A549 (cell line): ENCODE measurements around the gene NSUN5. TPM values are rescaled to one million over a fixed set of nuclear protein-coding genes. Genes with fewer than 3 reads are reported as not detected.

Experiments used
- ATAC-seq, 2 experiments: fragments of 200-7000 bp in 1 of 2; fragments of >200 bp in 1 of 2; cut with Nextera tagmentation in 1 of 2; cut with Tn5 transposase in 1 of 2; 3 replicates each; pipeline versions ENCODE4 v1.8.0 to v1.9.1; 2018 to 2020; ENCODE audit warnings: mild to moderate bottlenecking in 1 of 2, moderate library complexity in 1 of 2
- CTCF ChIA-PET: fragments of 300-600 bp; sonication (Branson Sonifier 250); formaldehyde crosslinking; extraction: SDS; loops from one replicate; lab custom pipeline; 2021; ENCODE audit warnings: antibody characterized with exemption, inconsistent platforms; lab: Yijun Ruan, JAX
- POLR2A ChIA-PET: fragments of 350-600 bp; formaldehyde crosslinking; extraction: SDS; loops from one replicate; lab custom pipeline; 2021; ENCODE audit warnings: antibody characterized with exemption, inconsistent platforms; lab: Yijun Ruan, JAX
- DNase-seq, 2 experiments: peaks; one replicate each; pipeline versions ENCODE4 v3.0.0 to v3.0.0-alpha.2; 2011 to 2016; ENCODE audit warnings: low read depth in 1 of 2, low spot score in 1 of 2
- FAIRE-seq: peaks from 2 replicates; lab custom pipeline; 2011; peaks lifted over from hg19 to GRCh38; lab: Jason Lieb, UNC
- H3K27ac ChIP-seq, 2 experiments: fragments of >200 bp; sonication (Bioruptor Twin); formaldehyde crosslinking; 3 replicates each; pipeline ENCODE4 v1.5.1; 2016 to 2017
- H3K4me1 ChIP-seq: fragments of >200 bp; sonication (Bioruptor Twin); formaldehyde crosslinking; 3 replicates; pipeline ENCODE4 v1.6.1; 2016
- H3K4me2 ChIP-seq: fragments of >200 bp; sonication (Bioruptor Twin); formaldehyde crosslinking; 3 replicates; pipeline ENCODE4 v1.6.1; 2016
- H3K4me3 ChIP-seq: fragments of >200 bp; sonication (Bioruptor Twin); formaldehyde crosslinking; 3 replicates; pipeline ENCODE4 v1.5.1; 2016
- H3K9me3 ChIP-seq: fragments of >200 bp; sonication (Bioruptor Twin); formaldehyde crosslinking; 3 replicates; pipeline ENCODE4 v1.6.1; 2016
- ATOH8 ChIP-seq: fragments of 250-450 bp; sonication (Bioruptor Pico); IDR thresholded peaks from 2 replicates; pipeline ENCODE4 v1.5.0; 2020; ENCODE audit warnings: low read depth, mild to moderate bottlenecking, moderate library complexity
- CBX2 ChIP-seq: fragments of 200-600 bp; sonication (generic); IDR thresholded peaks from 2 replicates; pipeline ENCODE4 v1.6.1; 2016; ENCODE audit warnings: low read depth, mild to moderate bottlenecking, borderline replicate concordance
- CHD4 ChIP-seq: fragments of 200-600 bp; sonication (generic); IDR thresholded peaks from 2 replicates; pipeline ENCODE4 v1.6.1; 2016; ENCODE audit warnings: antibody characterized with exemption, mild to moderate bottlenecking, borderline replicate concordance
- CTCF ChIP-seq: fragments of >200 bp; sonication (Bioruptor Twin); formaldehyde crosslinking; IDR thresholded peaks from 3 replicates; pipeline ENCODE4 v1.5.1; 2016
- E2F6 ChIP-seq: IDR thresholded peaks from 2 replicates; pipeline ENCODE4 v1.6.1; 2012; ENCODE audit warnings: low read depth, borderline replicate concordance
- EHMT2 ChIP-seq: fragments of 200-600 bp; sonication (generic); IDR thresholded peaks from 2 replicates; pipeline ENCODE4 v1.6.1; 2016; ENCODE audit warnings: antibody characterized with exemption, low read depth, mild to moderate bottlenecking, moderate library complexity
- ELK1 ChIP-seq: fragments of 150-350 bp; IDR thresholded peaks from 2 replicates; pipeline ENCODE4 v1.6.1; 2014; ENCODE audit warnings: low read depth, mild to moderate bottlenecking, low read length
- ESRRA ChIP-seq: fragments of 150-350 bp; IDR thresholded peaks from 2 replicates; pipeline ENCODE4 v1.6.1; 2014; ENCODE audit warnings: mild to moderate bottlenecking, low read length, borderline replicate concordance
- FOSL2 ChIP-seq, 2 experiments: fragments of 450-650 bp in 1 of 2; fragments of >200 bp in 1 of 2; sonication (Bioruptor Twin) in 1 of 2; formaldehyde crosslinking; IDR thresholded peaks; 2 replicates each; pipeline versions ENCODE4 v1.5.0 to v1.6.1; 2016 to 2020; ENCODE audit warnings: mild to moderate bottlenecking in 1 of 2, moderate library complexity in 1 of 2
- FOXS1 ChIP-seq: fragments of 250-450 bp; sonication (Bioruptor Pico); IDR thresholded peaks from 2 replicates; pipeline ENCODE4 v1.5.0; 2020; ENCODE audit warnings: mild to moderate bottlenecking, moderate library complexity
- HES2 ChIP-seq: fragments of >200 bp; sonication (Bioruptor Twin); formaldehyde crosslinking; IDR thresholded peaks from 2 replicates; pipeline ENCODE4 v1.6.1; 2016
- HOXB5 ChIP-seq: fragments of 250-450 bp; sonication (Bioruptor Pico); IDR thresholded peaks from 2 replicates; pipeline ENCODE4 v1.5.0; 2020; ENCODE audit warnings: mild to moderate bottlenecking, moderate library complexity
- JUNB ChIP-seq: fragments of >200 bp; sonication (Bioruptor Twin); formaldehyde crosslinking; IDR thresholded peaks from 2 replicates; pipeline ENCODE4 v1.6.1; 2016
- KDM1A ChIP-seq: fragments of 200-600 bp; sonication (generic); IDR thresholded peaks from 2 replicates; pipeline ENCODE4 v1.6.1; 2016; ENCODE audit warnings: low read depth, mild to moderate bottlenecking
- KDM5A ChIP-seq: fragments of 200-600 bp; sonication (generic); IDR thresholded peaks from 2 replicates; pipeline ENCODE4 v1.6.1; 2016; ENCODE audit warnings: antibody characterized with exemption, mild to moderate bottlenecking
- MAZ ChIP-seq: fragments of 150-350 bp; IDR thresholded peaks from 2 replicates; pipeline ENCODE4 v1.6.1; 2014; ENCODE audit warnings: antibody characterized with exemption, low read depth, low read length, borderline replicate concordance
- NPAS2 ChIP-seq: fragments of 250-450 bp; sonication (Bioruptor Pico); IDR thresholded peaks from 2 replicates; pipeline ENCODE4 v1.8.0; 2022; ENCODE audit warnings: mild to moderate bottlenecking, moderate library complexity, borderline replicate concordance
- POLR2A ChIP-seq: IDR thresholded peaks from 2 replicates; pipeline ENCODE4 v1.6.1; 2012; ENCODE audit warnings: mild to moderate bottlenecking, low read length
- POLR2AphosphoS2 ChIP-seq: conservative IDR thresholded peaks from 2 replicates; pipeline ENCODE4 v1.6.1; 2012; ENCODE audit warnings: low read length, improper control_type of control experiment, inconsistent platforms
- RARB ChIP-seq: fragments of 250-450 bp; sonication (Bioruptor Pico); IDR thresholded peaks from 2 replicates; pipeline ENCODE4 v1.8.0; 2021; ENCODE audit warnings: mild to moderate bottlenecking, moderate library complexity
- REST ChIP-seq: fragments of 200-600 bp; sonication (generic); IDR thresholded peaks from 2 replicates; pipeline ENCODE4 v1.6.1; 2016; ENCODE audit warnings: antibody characterized with exemption, mild to moderate bottlenecking, moderate library complexity
- RNF2 ChIP-seq: fragments of 200-600 bp; sonication (generic); IDR thresholded peaks from 2 replicates; pipeline ENCODE4 v1.6.1; 2016; ENCODE audit warnings: low read depth, mild to moderate bottlenecking, antibody characterized with exemption, moderate library complexity, borderline replicate concordance
- SMC3 ChIP-seq: fragments of >200 bp; sonication (Bioruptor Twin); formaldehyde crosslinking; IDR thresholded peaks from 3 replicates; pipeline ENCODE4 v1.6.1; 2018; ENCODE audit warnings: inconsistent platforms
- SREBF2 ChIP-seq: fragments of 450-650 bp; IDR thresholded peaks from 2 replicates; pipeline ENCODE4 v1.6.1; 2014; ENCODE audit warnings: mild to moderate bottlenecking, moderate library complexity
- TFCP2L1 ChIP-seq: fragments of 250-450 bp; sonication (Bioruptor Pico); IDR thresholded peaks from 2 replicates; pipeline ENCODE4 v1.5.0; 2021; ENCODE audit warnings: mild to moderate bottlenecking
- ZC3H11A ChIP-seq: fragments of 450-650 bp; IDR thresholded peaks from 2 replicates; pipeline ENCODE4 v1.6.1; 2014; ENCODE audit warnings: antibody characterized with exemption, mild to moderate bottlenecking
- ZFP36 ChIP-seq: fragments of 450-650 bp; IDR thresholded peaks from 2 replicates; pipeline ENCODE4 v1.6.1; 2014; ENCODE audit warnings: borderline replicate concordance; ENCODE audit not compliant: partially characterized antibody
- ZNF302 ChIP-seq: fragments of 250-450 bp; sonication (Bioruptor Pico); IDR thresholded peaks from 2 replicates; pipeline ENCODE4 v1.9.0; 2021; ENCODE audit warnings: inconsistent platforms, mild to moderate bottlenecking, moderate library complexity
- ZSCAN20 ChIP-seq: fragments of 250-450 bp; sonication (Bioruptor Pico); IDR thresholded peaks from 2 replicates; pipeline ENCODE4 v1.8.0; 2022; ENCODE audit warnings: mild to moderate bottlenecking, moderate library complexity
- WGBS: methylation state at CpG from one replicate; pipeline ENCODE4 v1.1.6; 2017; ENCODE audit errors: missing lambda C conversion rate; 5-methylcytosine and 5-hydroxymethylcytosine counted together
- polyA plus RNA-seq, 4 experiments: library from polyadenylated mRNA; depleted of rRNA in 3 of 4; stranded (reverse); fragments of >200 nt; fragmentation: RNase III in 1 of 4; extraction: RNeasy Plus Mini Kit Qiagen cat#74134 plus additional on column Dnase treatment in 1 of 4; gene quantifications; 2 replicates in 3 of 4; 3 replicates in 1 of 4; pipeline ENCODE4 v1.2.3, GENCODE V29; 2011 to 2017

The NSUN5 gene
- polyA plus RNA-seq, 2 of the 4 experiments (the other 2 are of a cell fraction): 38.3 to 38.9 TPM

- POLR2A ChIA-PET: no interaction called here
- Histone ChIP-seq H3K9me3 (no peaks in the 10 kb centered on the region), H3K4me1 (peaks cover 3% of the 10 kb centered on the region; the same call in 2 of the 3 replicates), H3K4me3 (no peak overlapping the region), H3K27ac (no peak overlapping the region), H3K4me2 (no peak overlapping the region)
- CTCF ChIA-PET: interaction anchor here (0.6 to 3.8 kb wide), 4 partner anchors 11 to 381 kb away, joined by 3 to 16 read pairs (median 10); no protein-coding TSS in a partner anchor
- WGBS: 62% methylated on average over 6 of the region's 6 CpGs
- DNase-seq (no peak), FAIRE-seq (no peak), ATAC-seq (no peak)
- TF ChIP-seq SREBF2: no peak
- TF ChIP-seq HES2: no peak
- TF ChIP-seq TFCP2L1 (CRISPR knock-in tag): no peak
- no peak for TF ChIP-seq CBX2
- TF ChIP-seq ESRRA: no peak
- no peak for TF ChIP-seq ZFP36
- no peak for TF ChIP-seq SMC3
- no peak for TF ChIP-seq ELK1
- TF ChIP-seq RNF2: no peak
- TF ChIP-seq ZC3H11A: no peak
- no peak for TF ChIP-seq POLR2AphosphoS2
- no peak for TF ChIP-seq FOSL2 (IDR thresholded peaks at IDR 0.05)
- no peak for TF ChIP-seq FOSL2 (CRISPR knock-in tag; IDR thresholded peaks at IDR 0.05)
- no peak for TF ChIP-seq E2F6
- TF ChIP-seq MAZ: no peak
- TF ChIP-seq EHMT2: no peak
- no peak for TF ChIP-seq REST
- TF ChIP-seq, all 56 proteins: peak for 0
Observed at GRCh38 chr7:73353243-73353642, 44.6 kb upstream of the NSUN5 start.

- ATAC-seq (no peak), DNase-seq (no peak), FAIRE-seq (no peak)
- ChIA-PET POLR2A (no interaction called here), CTCF (interaction anchor here (0.6 to 3.8 kb wide), 4 partner anchors 10 to 381 kb away, joined by 3 to 16 read pairs (median 10); no protein-coding TSS in a partner anchor)
- WGBS: 70% methylated on average over 3 of the region's 3 CpGs
- no peaks in the 10 kb centered on the region for H3K9me3 ChIP-seq
- no peak overlapping the region for H3K27ac ChIP-seq
- H3K4me2 ChIP-seq: no peak overlapping the region
- no peak overlapping the region for H3K4me3 ChIP-seq
- no peaks in the 10 kb centered on the region; the same call in 2 of the 3 replicates for H3K4me1 ChIP-seq
- no peak for TF ChIP-seq ATOH8
- no peak for TF ChIP-seq KDM1A
- no peak for TF ChIP-seq RARB (CRISPR knock-in tag)
- TF ChIP-seq POLR2A: no peak
- TF ChIP-seq NPAS2 (CRISPR knock-in tag): no peak
- no peak for TF ChIP-seq CTCF
- TF ChIP-seq HOXB5 (CRISPR knock-in tag): no peak
- TF ChIP-seq ZSCAN20 (CRISPR knock-in tag): no peak
- no peak for TF ChIP-seq CHD4
- no peak for TF ChIP-seq ZNF302 (CRISPR knock-in tag)
- no peak for TF ChIP-seq JUNB
- TF ChIP-seq FOSL2 (IDR thresholded peaks at IDR 0.05): no peak
- no peak for TF ChIP-seq FOSL2 (CRISPR knock-in tag; IDR thresholded peaks at IDR 0.05)
- TF ChIP-seq KDM5A: no peak
- no peak for TF ChIP-seq FOXS1 (CRISPR knock-in tag)
- no peak for TF ChIP-seq ZFP36
Observed at GRCh38 chr7:73352784-73353183, 44.2 kb upstream of the NSUN5 start.
